Caco-2 (cell line): ENCODE results near the gene RANGAP1. TPM values are rescaled to one million over a fixed set of nuclear protein-coding genes. Genes with fewer than 3 reads are reported as not detected.

Experiments used
- BruUV-seq: library from RNA; stranded (reverse); fragments of 400-500 nt; replicated peaks from 2 replicates; lab custom pipeline; 2021; lab: Mats Ljungman, UMichigan
- CTCF ChIA-PET: fragments of 300-600 bp; sonication (Branson Sonifier 250); formaldehyde crosslinking; loops from one replicate; lab custom pipeline; 2022; ENCODE audit warnings: antibody characterized with exemption; lab: Charles Lee
- POLR2A ChIA-PET: fragments of 300-600 bp; sonication (Branson Sonifier 250); formaldehyde crosslinking; loops from one replicate; lab custom pipeline; 2022; ENCODE audit warnings: antibody characterized with exemption; lab: Charles Lee
- DNase-seq, 2 experiments: peaks; one replicate each; pipeline versions ENCODE4 v3.0.0 to v3.0.0-alpha.2; 2020 to 2022
- H3K27me3 ChIP-seq: replicated peaks from 2 replicates; pipeline ENCODE4 v1.6.0; 2011; ENCODE audit warnings: low read length; ENCODE audit not compliant: control insufficient read depth, insufficient read depth
- H3K36me3 ChIP-seq: 2 replicates; pipeline ENCODE4 v1.5.1; 2011; ENCODE audit warnings: low read length; ENCODE audit not compliant: control insufficient read depth, insufficient read depth
- H3K4me1 ChIP-seq: fragments of 250-450 bp; sonication (Bioruptor Pico); 2 replicates; pipeline ENCODE4 v1.5.1; 2020; ENCODE audit warnings: mild to moderate bottlenecking
- H3K4me3 ChIP-seq: 2 replicates; pipeline ENCODE4 v1.5.1; 2011; ENCODE audit warnings: low read depth, mild to moderate bottlenecking, control low read depth, low read length
- H3K9me3 ChIP-seq: fragments of 250-450 bp; sonication (Bioruptor Pico); 2 replicates; pipeline ENCODE4 v1.5.1; 2020; ENCODE audit warnings: mild to moderate bottlenecking, moderate library complexity
- H3K27ac Mint-ChIP-seq: one replicate; pipeline ENCODE4 v1.8.0; 2022; ENCODE audit warnings: mixed read lengths; ENCODE audit not compliant: unreplicated experiment
- H3K27me3 Mint-ChIP-seq: one replicate; pipeline ENCODE4 v1.8.0; 2022; ENCODE audit warnings: mixed read lengths; ENCODE audit not compliant: insufficient read depth, unreplicated experiment
- H3K36me3 Mint-ChIP-seq: one replicate; pipeline ENCODE4 v1.8.0; 2022; ENCODE audit warnings: mild to moderate bottlenecking, mixed read lengths; ENCODE audit not compliant: insufficient read depth, unreplicated experiment
- H3K4me1 Mint-ChIP-seq: one replicate; pipeline ENCODE4 v1.8.0; 2022; ENCODE audit warnings: low read depth, mixed read lengths; ENCODE audit not compliant: unreplicated experiment
- H3K4me3 Mint-ChIP-seq: one replicate; pipeline ENCODE4 v1.8.0; 2022; ENCODE audit warnings: mild to moderate bottlenecking, moderate library complexity, mixed read lengths; ENCODE audit not compliant: unreplicated experiment
- H3K9me3 Mint-ChIP-seq: one replicate; pipeline ENCODE4 v1.8.0; 2022; ENCODE audit warnings: mixed read lengths; ENCODE audit not compliant: unreplicated experiment
- intact Hi-C: fragments of 100-400 bp; cut with micrococcal nuclease; formaldehyde crosslinking; loops from one replicate; pipeline ENCODE4 v1.10.0; 2022; ENCODE audit not compliant: unreplicated experiment
- total RNA-seq: library from RNA; stranded (reverse); gene quantifications from 2 replicates; pipeline ENCODE4 v1.2.3, GENCODE V29; 2022
- TF ChIP-seq, protein P1 (sequence below), 2 experiments: fragments of 200-600 bp in 1 of 2; IDR thresholded peaks; 1 replicate in 1 of 2; 2 replicates in 1 of 2; pipeline versions ENCODE4 v1.5.1 to v1.8.0; 2011 to 2022; ENCODE audit warnings: antibody characterized with exemption in 1 of 2, control low read depth in 1 of 2, inconsistent platforms in 1 of 2, low read depth in 1 of 2, low read length in 1 of 2, mild to moderate bottlenecking in 1 of 2, moderate library complexity in 1 of 2; ENCODE audit not compliant: insufficient read depth in 1 of 2, severe bottlenecking in 1 of 2, unreplicated experiment in 1 of 2

Gene RANGAP1
- total RNA-seq, 1 experiment from 2014 or later = 106 TPM

DNA sequence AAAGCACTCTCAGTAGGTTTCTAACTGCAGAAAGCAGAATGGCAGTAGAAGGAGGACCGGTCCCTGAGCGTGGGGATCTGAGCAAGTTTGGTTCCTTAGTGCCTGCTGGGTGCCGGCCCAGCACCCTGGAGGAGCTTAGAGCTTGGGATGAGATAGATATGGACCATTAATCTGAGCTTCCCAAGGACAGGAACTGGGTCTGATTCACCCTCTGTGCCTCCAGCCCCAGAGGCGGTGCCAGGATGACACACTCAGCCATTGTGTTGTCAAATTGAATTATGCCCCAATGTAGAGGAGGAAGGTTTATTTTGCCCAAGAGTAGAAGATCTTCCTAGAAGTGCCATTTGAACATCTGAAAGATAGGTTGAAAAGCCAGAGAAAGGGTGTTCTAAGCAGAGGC, 19.7 kb upstream of the RANGAP1 start:
- intact Hi-C loops = no loop called here
- Mint-ChIP-seq H3K4me3 (no peak overlapping the region), H3K36me3 (peaks cover 14% of the 10 kb centered on the region), H3K27me3 (no peaks in the 10 kb centered on the region), H3K27ac (no peak overlapping the region), H3K4me1 (peaks cover 19% of the 10 kb centered on the region), H3K9me3 (no peaks in the 10 kb centered on the region)
- Histone ChIP-seq H3K4me3 (no peak overlapping the region), H3K4me1 (peaks cover 25% of the 10 kb centered on the region), H3K9me3 (no peaks in the 10 kb centered on the region), H3K36me3 (peaks cover 1% of the 10 kb centered on the region; the same call in 1 of the 2 replicates), H3K27me3 (no peaks in the 10 kb centered on the region)
- no TSS peak for BruUV-seq
- TF ChIP-seq, protein P1, sequence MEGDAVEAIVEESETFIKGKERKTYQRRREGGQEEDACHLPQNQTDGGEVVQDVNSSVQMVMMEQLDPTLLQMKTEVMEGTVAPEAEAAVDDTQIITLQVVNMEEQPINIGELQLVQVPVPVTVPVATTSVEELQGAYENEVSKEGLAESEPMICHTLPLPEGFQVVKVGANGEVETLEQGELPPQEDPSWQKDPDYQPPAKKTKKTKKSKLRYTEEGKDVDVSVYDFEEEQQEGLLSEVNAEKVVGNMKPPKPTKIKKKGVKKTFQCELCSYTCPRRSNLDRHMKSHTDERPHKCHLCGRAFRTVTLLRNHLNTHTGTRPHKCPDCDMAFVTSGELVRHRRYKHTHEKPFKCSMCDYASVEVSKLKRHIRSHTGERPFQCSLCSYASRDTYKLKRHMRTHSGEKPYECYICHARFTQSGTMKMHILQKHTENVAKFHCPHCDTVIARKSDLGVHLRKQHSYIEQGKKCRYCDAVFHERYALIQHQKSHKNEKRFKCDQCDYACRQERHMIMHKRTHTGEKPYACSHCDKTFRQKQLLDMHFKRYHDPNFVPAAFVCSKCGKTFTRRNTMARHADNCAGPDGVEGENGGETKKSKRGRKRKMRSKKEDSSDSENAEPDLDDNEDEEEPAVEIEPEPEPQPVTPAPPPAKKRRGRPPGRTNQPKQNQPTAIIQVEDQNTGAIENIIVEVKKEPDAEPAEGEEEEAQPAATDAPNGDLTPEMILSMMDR (IDR thresholded peaks at IDR 0.05; ENCODE audit: insufficient read depth in 1 of 2, low read depth in 1 of 2, low read length in 1 of 2, severe bottlenecking in 1 of 2, unreplicated experiment in 1 of 2) = no peak
- CTCF ChIA-PET = interaction anchor here (1.1 kb wide), 1 partner anchor 76 kb away, joined by 4 read pairs; the partner anchor contains the start of gene TEF
- POLR2A ChIA-PET = interaction anchor here (0.6 kb wide), 1 partner anchor 73 kb away, joined by 8 read pairs; no protein-coding TSS in a partner anchor
- no peak for DNase-seq

DNA sequence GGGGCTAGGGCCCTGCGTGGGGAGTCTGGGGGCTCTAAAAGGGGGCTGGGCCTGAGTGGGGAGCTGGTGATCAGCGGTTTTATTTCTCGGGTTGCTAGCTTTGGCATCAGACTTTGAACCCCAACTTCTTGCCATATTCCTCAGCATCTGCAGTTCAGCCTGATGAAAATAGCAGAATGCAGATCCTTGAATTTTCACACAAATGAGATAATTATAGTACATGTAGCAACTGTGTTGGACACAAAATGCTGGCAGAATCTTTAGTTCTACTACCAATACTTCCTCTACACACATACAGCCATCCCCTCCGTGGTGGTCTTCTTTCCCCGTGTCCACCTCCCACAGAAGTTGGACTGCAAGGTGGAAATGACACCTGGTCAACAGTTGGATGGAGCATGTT, 16.8 kb upstream of the RANGAP1 start:
- no TSS peak for BruUV-seq
- peak overlapping the region; percentile 25 for H3K27ac Mint-ChIP-seq

GRCh38 chr22:41302021-41302767, 16.2 kb upstream of the RANGAP1 start:
- 0 out of 2 replicates have a peak, but pooled peaks cover 1% of the 10 kb centered on the region for H3K36me3 ChIP-seq
- Mint-ChIP-seq H3K9me3 (no peaks in the 10 kb centered on the region), H3K27ac (peak overlapping the region; percentile 25), H3K27me3 (no peaks in the 10 kb centered on the region), H3K36me3 (peaks cover 11% of the 10 kb centered on the region), H3K4me3 (peak overlapping the region; percentile 68), H3K4me1 (peaks cover 20% of the 10 kb centered on the region)
- intact Hi-C loops = no loop called here
- H3K4me3 ChIP-seq = peak overlapping the region; percentile 58
- ChIA-PET CTCF (interaction anchor here (0.6 to 1.2 kb wide), 6 partner anchors 10 to 79 kb away, joined by 3 to 11 read pairs (median 5); partner anchors contain the start of genes RANGAP1 and TEF), POLR2A (interaction anchor here (1.1 to 1.6 kb wide), 3 partner anchors 16 to 167 kb away, joined by 4 to 15 read pairs (median 15); partner anchors contain the start of genes ACO2, PHF5A, RANGAP1 and TEF)
- TF ChIP-seq, protein P1 (IDR thresholded peaks at IDR 0.05; ENCODE audit: insufficient read depth in 1 of 2, low read depth in 1 of 2, low read length in 1 of 2, severe bottlenecking in 1 of 2, unreplicated experiment in 1 of 2) = no peak
- H3K9me3 ChIP-seq = no peaks in the 10 kb centered on the region
- peaks cover 27% of the 10 kb centered on the region for H3K4me1 ChIP-seq
- BruUV-seq = no TSS peak
- no peaks in the 10 kb centered on the region for H3K27me3 ChIP-seq
- no peak for DNase-seq

More for the DNA sequence above, 16.8 kb upstream of the RANGAP1 start:
- no peaks in the 10 kb centered on the region for H3K9me3 Mint-ChIP-seq
- Histone ChIP-seq H3K9me3 (no peaks in the 10 kb centered on the region), H3K4me1 (peaks cover 27% of the 10 kb centered on the region), H3K4me3 (peak overlapping the region; percentile 58), H3K36me3 (0 out of 2 replicates have a peak, but pooled peaks cover 1% of the 10 kb centered on the region), H3K27me3 (no peaks in the 10 kb centered on the region)
- no peaks in the 10 kb centered on the region for H3K27me3 Mint-ChIP-seq
- POLR2A ChIA-PET = no interaction called here
- CTCF ChIA-PET = no interaction called here
- peak overlapping the region; percentile 68 for H3K4me3 Mint-ChIP-seq
- TF ChIP-seq, protein P1 (IDR thresholded peaks at IDR 0.05; ENCODE audit: insufficient read depth in 1 of 2, low read depth in 1 of 2, low read length in 1 of 2, severe bottlenecking in 1 of 2, unreplicated experiment in 1 of 2) = no peak
- H3K36me3 Mint-ChIP-seq = peaks cover 14% of the 10 kb centered on the region
- H3K4me1 Mint-ChIP-seq = peaks cover 20% of the 10 kb centered on the region
- intact Hi-C loops = no loop called here
- DNase-seq = no peak
